Fibroblast of lung (primary cell): ENCODE data around the gene TMEM178B. TPM values are rescaled to one million over a fixed set of nuclear protein-coding genes. Genes with fewer than 3 reads are reported as not detected.

Source experiments
- DNase-seq, 2 donors: peaks; one replicate each; pipeline versions ENCODE4 v3.0.0 to v3.0.0-alpha.2; 2010; ENCODE audit warnings: low read depth in 2 of 2
- H2AFZ ChIP-seq: 2 replicates; pipeline ENCODE4 v1.5.1; 2012; ENCODE audit warnings: low read length, control low read depth, inconsistent platforms
- H3K27ac ChIP-seq: 2 replicates; pipeline ENCODE4 v1.5.1; 2011; ENCODE audit warnings: low read length, control low read depth; ENCODE audit not compliant: insufficient read depth
- H3K27me3 ChIP-seq: 2 replicates; pipeline ENCODE4 v1.5.1; 2011; ENCODE audit warnings: mild to moderate bottlenecking, low read length; ENCODE audit not compliant: control insufficient read depth, insufficient read depth
- H3K36me3 ChIP-seq: 2 replicates; pipeline ENCODE4 v1.5.1; 2011; ENCODE audit warnings: low read length; ENCODE audit not compliant: control insufficient read depth, insufficient read depth
- H3K4me1 ChIP-seq: 2 replicates; pipeline ENCODE4 v1.5.1; 2011; ENCODE audit warnings: low read length; ENCODE audit not compliant: control insufficient read depth, insufficient read depth; ENCODE audit errors: extremely low read depth
- H3K4me2 ChIP-seq: 2 replicates; pipeline ENCODE4 v1.5.1; 2011; ENCODE audit warnings: low read length, control low read depth; ENCODE audit not compliant: insufficient read depth; ENCODE audit errors: extremely low read depth
- H3K4me3 ChIP-seq, 4 experiments: fragments of 200-600 bp in 1 of 4; sonication (generic) in 1 of 4; replicated peaks in 1 of 4; 2 replicates each; pipeline ENCODE4 v1.5.1; 2011 to 2016; ENCODE audit warnings: low read length in 4 of 4, low read depth in 3 of 4, mild to moderate bottlenecking in 3 of 4, control low read depth in 2 of 4, inconsistent platforms in 1 of 4, mixed read lengths in 1 of 4; ENCODE audit not compliant: insufficient read depth in 1 of 4; ENCODE audit errors: control extremely low read depth in 1 of 4
- H3K79me2 ChIP-seq: 2 replicates; pipeline ENCODE4 v1.5.1; 2012; ENCODE audit warnings: mild to moderate bottlenecking, low read length, inconsistent platforms; ENCODE audit not compliant: control insufficient read depth, insufficient read depth
- H3K9ac ChIP-seq: 2 replicates; pipeline ENCODE4 v1.5.1; 2011; ENCODE audit warnings: mild to moderate bottlenecking, low read length, control low read depth; ENCODE audit not compliant: insufficient read depth
- H3K9me3 ChIP-seq: 2 replicates; pipeline ENCODE4 v1.5.1; 2012; ENCODE audit warnings: low read depth, low read length; ENCODE audit not compliant: control insufficient read depth, insufficient read depth
- H4K20me1 ChIP-seq: 2 replicates; pipeline ENCODE4 v1.5.1; 2011; ENCODE audit warnings: low read length; ENCODE audit not compliant: control insufficient read depth, insufficient read depth; ENCODE audit errors: extremely low read depth
- EZH2 ChIP-seq: IDR thresholded peaks from 2 replicates; pipeline ENCODE4 v1.5.1; 2012; ENCODE audit warnings: low read length, control low read depth, mild to moderate bottlenecking; ENCODE audit errors: missing control alignments
- polyA plus RNA-seq, 2 donors: library from polyadenylated mRNA; depleted of rRNA in 1 of 2; stranded (reverse) in 1 of 2; unstranded in 1 of 2; fragments of >200 nt; gene quantifications; 2 replicates each; pipeline ENCODE4 v1.2.1, GENCODE V29; 2011 to 2012; ENCODE audit warnings: missing spikeins in 1 of 2
- total RNA-seq: library from RNA; depleted of rRNA; stranded (reverse); fragments of >200 nt; gene quantifications from 2 replicates; pipeline ENCODE4 v1.2.1, GENCODE V29; 2014
- TF ChIP-seq, protein P1 (sequence below), 2 donors: IDR thresholded peaks in 1 of 2; conservative IDR thresholded peaks in 1 of 2; 1 replicate in 1 of 2; 2 replicates in 1 of 2; pipeline ENCODE4 v1.5.1; 2011 to 2012; ENCODE audit warnings: low read length in 2 of 2, control low read depth in 1 of 2, inconsistent platforms in 1 of 2, low read depth in 1 of 2, mild to moderate bottlenecking in 1 of 2

TMEM178B gene
- total and polyA plus RNA-seq, 2 donors (not counting 1 experiment from before 2014, with no cell fraction given) = under 0.01 to 0.14 TPM

DNA sequence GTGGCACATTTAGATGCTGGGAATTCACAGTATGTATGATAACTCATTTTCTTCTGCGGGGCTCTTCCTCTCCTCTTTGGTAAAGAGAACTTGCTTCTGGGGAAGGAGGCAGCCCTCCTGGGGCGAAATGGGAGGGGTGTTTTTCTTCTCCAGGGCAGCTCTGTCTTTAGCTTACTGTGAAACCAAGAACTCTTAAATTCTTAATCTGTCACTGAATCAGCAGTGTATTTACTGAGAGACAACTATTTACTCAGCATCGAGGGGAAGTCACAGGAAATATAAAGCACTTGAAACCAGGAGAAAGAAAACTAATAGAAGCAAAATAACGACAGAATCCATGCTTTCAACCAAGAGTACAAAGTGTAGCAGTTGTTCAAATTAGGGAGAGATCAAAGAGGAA is 319.2 kb downstream of the TMEM178B start:
- Histone ChIP-seq H3K27me3 (no peaks in the 10 kb centered on the region), H3K36me3 (no peaks in the 10 kb centered on the region), H3K4me3 (no peak overlapping the region), H4K20me1 (no peaks in the 10 kb centered on the region), H3K4me1 (no peaks in the 10 kb centered on the region), H2AFZ (no peak overlapping the region), H3K9ac (no peak overlapping the region), H3K9me3 (no peaks in the 10 kb centered on the region), H3K79me2 (no peaks in the 10 kb centered on the region), H3K4me2 (no peak overlapping the region), H3K27ac (no peak overlapping the region)
- DNase-seq = no peak
- TF ChIP-seq, protein P1, sequence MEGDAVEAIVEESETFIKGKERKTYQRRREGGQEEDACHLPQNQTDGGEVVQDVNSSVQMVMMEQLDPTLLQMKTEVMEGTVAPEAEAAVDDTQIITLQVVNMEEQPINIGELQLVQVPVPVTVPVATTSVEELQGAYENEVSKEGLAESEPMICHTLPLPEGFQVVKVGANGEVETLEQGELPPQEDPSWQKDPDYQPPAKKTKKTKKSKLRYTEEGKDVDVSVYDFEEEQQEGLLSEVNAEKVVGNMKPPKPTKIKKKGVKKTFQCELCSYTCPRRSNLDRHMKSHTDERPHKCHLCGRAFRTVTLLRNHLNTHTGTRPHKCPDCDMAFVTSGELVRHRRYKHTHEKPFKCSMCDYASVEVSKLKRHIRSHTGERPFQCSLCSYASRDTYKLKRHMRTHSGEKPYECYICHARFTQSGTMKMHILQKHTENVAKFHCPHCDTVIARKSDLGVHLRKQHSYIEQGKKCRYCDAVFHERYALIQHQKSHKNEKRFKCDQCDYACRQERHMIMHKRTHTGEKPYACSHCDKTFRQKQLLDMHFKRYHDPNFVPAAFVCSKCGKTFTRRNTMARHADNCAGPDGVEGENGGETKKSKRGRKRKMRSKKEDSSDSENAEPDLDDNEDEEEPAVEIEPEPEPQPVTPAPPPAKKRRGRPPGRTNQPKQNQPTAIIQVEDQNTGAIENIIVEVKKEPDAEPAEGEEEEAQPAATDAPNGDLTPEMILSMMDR (conservative IDR thresholded peaks at IDR 0.05 in 1 of 2, IDR thresholded peaks at IDR 0.05 in 1 of 2; ENCODE audit: low read depth in 1 of 2, low read length in 2 of 2) = no peak
- TF ChIP-seq EZH2 = no peak

DNA sequence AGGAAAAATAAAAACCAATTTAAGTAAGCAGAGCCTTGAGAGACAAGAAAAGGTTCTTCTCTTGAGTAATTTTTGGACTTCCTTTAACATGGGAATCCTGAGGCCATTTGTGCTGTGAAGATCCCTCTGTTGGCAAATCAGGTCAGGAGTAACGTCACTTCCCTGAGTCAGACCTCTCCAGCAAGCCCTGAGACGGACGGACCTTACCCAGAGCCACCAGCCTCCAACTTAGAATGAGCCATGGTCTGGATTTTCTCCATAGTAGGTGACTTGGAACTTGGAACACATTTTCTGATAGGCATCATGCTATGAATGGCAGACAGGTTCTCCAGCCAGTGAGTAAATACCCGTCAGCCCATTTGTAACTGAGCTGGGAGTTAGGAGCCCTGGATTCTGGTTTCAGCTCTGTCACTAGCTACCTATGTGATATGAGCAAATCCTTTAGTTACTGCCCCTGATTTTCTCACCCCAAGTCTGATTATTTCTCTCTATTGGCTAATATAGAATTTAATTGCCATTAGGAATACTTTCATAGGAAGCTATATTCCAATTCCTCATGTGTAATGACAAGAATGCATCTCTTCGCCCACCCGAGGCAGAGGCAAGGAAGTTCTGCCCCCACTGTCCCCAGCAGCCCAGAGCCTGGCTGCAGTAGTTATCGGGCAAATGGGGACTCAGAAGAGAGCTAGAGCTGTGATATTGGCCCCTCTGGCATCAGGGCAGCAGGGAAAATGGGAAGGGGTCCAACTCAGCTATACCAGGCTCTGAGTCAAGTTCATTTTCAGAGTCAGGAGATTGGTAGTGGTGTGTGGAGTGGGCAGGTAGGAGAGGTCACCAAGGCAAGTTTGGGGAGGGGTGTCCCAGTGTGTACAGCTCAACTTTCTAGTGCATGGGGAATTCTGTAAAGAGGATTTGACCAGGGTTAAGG is 323.6 kb downstream of the TMEM178B start:
- no peak overlapping the region for H3K9ac ChIP-seq
- H3K27me3 ChIP-seq = no peaks in the 10 kb centered on the region
- H3K9me3 ChIP-seq = no peaks in the 10 kb centered on the region
- TF ChIP-seq, protein P1 (conservative IDR thresholded peaks at IDR 0.05 in 1 of 2, IDR thresholded peaks at IDR 0.05 in 1 of 2; ENCODE audit: low read depth in 1 of 2, low read length in 2 of 2) = no peak
- TF ChIP-seq EZH2 = no peak
- no peaks in the 10 kb centered on the region for H3K36me3 ChIP-seq
- no peak for DNase-seq
- no peak overlapping the region for H3K4me3 ChIP-seq
- H4K20me1 ChIP-seq = no peaks in the 10 kb centered on the region
- no peak overlapping the region for H3K4me2 ChIP-seq
- H3K4me1 ChIP-seq = no peaks in the 10 kb centered on the region
- H3K79me2 ChIP-seq = no peaks in the 10 kb centered on the region
- H3K27ac ChIP-seq = no peak overlapping the region
- H2AFZ ChIP-seq = no peak overlapping the region

DNA sequence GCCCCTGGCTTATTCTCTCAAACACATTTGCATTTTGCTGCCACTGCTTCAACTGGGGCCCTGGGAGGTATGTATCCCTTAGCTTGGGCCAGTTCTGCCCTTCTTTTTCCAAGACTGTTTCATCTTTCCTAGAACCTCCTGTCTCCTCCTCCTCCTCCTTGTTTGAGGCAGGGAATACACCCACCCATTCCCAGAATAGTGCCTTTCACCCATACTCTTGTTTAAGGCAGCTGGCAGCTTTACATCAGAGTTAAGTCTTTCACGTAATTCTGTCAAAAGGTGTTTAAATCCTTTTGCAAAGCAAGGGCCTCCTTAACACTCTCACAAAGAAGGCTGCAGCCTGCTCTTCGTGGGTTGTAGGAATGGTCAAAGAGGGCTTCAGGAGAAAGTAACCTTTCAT is 326.5 kb downstream of the TMEM178B start:
- TF ChIP-seq, protein P1 (conservative IDR thresholded peaks at IDR 0.05 in 1 of 2, IDR thresholded peaks at IDR 0.05 in 1 of 2; ENCODE audit: low read depth in 1 of 2, low read length in 2 of 2) = no peak
- no peak for TF ChIP-seq EZH2
- no peak overlapping the region for H3K4me3 ChIP-seq
- no peak for DNase-seq

More for the DNA sequence above, 326.5 kb downstream of the TMEM178B start:
- no peaks in the 10 kb centered on the region for H3K4me1 ChIP-seq
- no peak overlapping the region for H2AFZ ChIP-seq
- H3K4me2 ChIP-seq = no peak overlapping the region
- H3K79me2 ChIP-seq = no peaks in the 10 kb centered on the region
- no peaks in the 10 kb centered on the region for H4K20me1 ChIP-seq
- no peak overlapping the region for H3K9ac ChIP-seq
- H3K36me3 ChIP-seq = no peaks in the 10 kb centered on the region
- no peak overlapping the region for H3K27ac ChIP-seq
- no peaks in the 10 kb centered on the region for H3K9me3 ChIP-seq
- H3K27me3 ChIP-seq = no peaks in the 10 kb centered on the region
